Nephron (organoid): ENCODE measurements around the gene GCNT1.

Experiments used
- H3K27ac Mint-ChIP-seq, 3 experiments: 2 replicates each; pipeline ENCODE4 v1.8.0; 2020; ENCODE audit warnings: mixed read lengths in 3 of 3, mild to moderate bottlenecking in 2 of 3, moderate library complexity in 1 of 3
- H3K27me3 Mint-ChIP-seq: 2 replicates; pipeline ENCODE4 v1.8.0; 2021; ENCODE audit warnings: low read depth, mild to moderate bottlenecking, moderate library complexity, mixed read lengths
- H3K36me3 Mint-ChIP-seq: 2 replicates; pipeline ENCODE4 v1.8.0; 2020; ENCODE audit warnings: low read depth, mixed read lengths
- H3K4me1 Mint-ChIP-seq: 2 replicates; pipeline ENCODE4 v1.8.0; 2020; ENCODE audit warnings: mixed read lengths
- H3K4me3 Mint-ChIP-seq, 3 experiments: 2 replicates each; pipeline ENCODE4 v1.8.0; 2020; ENCODE audit warnings: mild to moderate bottlenecking in 3 of 3, mixed read lengths in 3 of 3, moderate library complexity in 2 of 3
- H3K9me3 Mint-ChIP-seq: 2 replicates; pipeline ENCODE4 v1.8.0; 2020; ENCODE audit warnings: mixed read lengths
- CTCF ChIP-seq, 3 experiments: fragments of 200-600 bp; sonication (generic); IDR thresholded peaks; one replicate each; pipeline ENCODE4 v1.5.0; 2021; ENCODE audit warnings: antibody characterized with exemption in 3 of 3; ENCODE audit not compliant: unreplicated experiment in 3 of 3

Gene GCNT1

GRCh38 chr9:76545191-76545590 is 86.2 kb downstream of the GCNT1 start:
- peaks cover 5% of the 10 kb centered on the region for H3K27me3 Mint-ChIP-seq
- H3K9me3 Mint-ChIP-seq = peaks cover 2% of the 10 kb centered on the region
- no peak for TF ChIP-seq CTCF (IDR thresholded peaks at IDR 0.05; ENCODE audit: unreplicated experiment in 3 of 3)
- no peaks in the 10 kb centered on the region for H3K4me1 Mint-ChIP-seq
- no peaks in the 10 kb centered on the region for H3K36me3 Mint-ChIP-seq
- no peak overlapping the region for H3K27ac Mint-ChIP-seq
- no peak overlapping the region for H3K4me3 Mint-ChIP-seq

GRCh38 chr9:76552181-76552580 is 93.2 kb downstream of the GCNT1 start:
- Mint-ChIP-seq H3K4me3 (no peak overlapping the region), H3K4me1 (no peaks in the 10 kb centered on the region)
- no peak for TF ChIP-seq CTCF (IDR thresholded peaks at IDR 0.05; ENCODE audit: unreplicated experiment in 3 of 3)

GRCh38 chr9:76552751-76553455 is 93.9 kb downstream of the GCNT1 start:
- Mint-ChIP-seq H3K4me3 (no peak overlapping the region), H3K4me1 (no peaks in the 10 kb centered on the region), H3K27me3 (no peaks in the 10 kb centered on the region), H3K9me3 (no peaks in the 10 kb centered on the region), H3K36me3 (no peaks in the 10 kb centered on the region), H3K27ac (no peak overlapping the region)
- TF ChIP-seq CTCF (IDR thresholded peaks at IDR 0.05; ENCODE audit: unreplicated experiment in 3 of 3) = no peak

More at GRCh38 chr9:76552181-76552580, 93.2 kb downstream of the GCNT1 start:
- H3K27ac Mint-ChIP-seq = no peak overlapping the region
- H3K9me3 Mint-ChIP-seq = no peaks in the 10 kb centered on the region
- no peaks in the 10 kb centered on the region for H3K27me3 Mint-ChIP-seq
- no peaks in the 10 kb centered on the region for H3K36me3 Mint-ChIP-seq

- H3K27ac Mint-ChIP-seq = no peak overlapping the region
- H3K9me3 Mint-ChIP-seq = no peaks in the 10 kb centered on the region
- TF ChIP-seq CTCF (IDR thresholded peaks at IDR 0.05; ENCODE audit: unreplicated experiment in 3 of 3) = no peak
- no peaks in the 10 kb centered on the region for H3K4me1 Mint-ChIP-seq
- H3K27me3 Mint-ChIP-seq = no peaks in the 10 kb centered on the region
- H3K36me3 Mint-ChIP-seq = no peaks in the 10 kb centered on the region
- H3K4me3 Mint-ChIP-seq = no peak overlapping the region
Measured at GRCh38 chr9:76553680-76554079, 94.7 kb downstream of the GCNT1 start.
